A549 treated with AZD9567 at 1 μM for 4 hours (cell line): Measurements from ENCODE around the gene PAK5. TPM values are rescaled to one million over a fixed set of nuclear protein-coding genes. Genes with fewer than 3 reads are reported as not detected.

ENCODE experiments used
- total RNA-seq: library from RNA; stranded (reverse); fragments of 200-300 nt; extraction: Qiagen RNA extraction; gene quantifications from 5 replicates; pipeline ENCODE4 v1.2.3, GENCODE V29; 2022; ENCODE audit not compliant: insufficient read depth

Gene PAK5
- 0.02 TPM in 1 of 5 replicates, not detected in the others for total RNA-seq

DNA sequence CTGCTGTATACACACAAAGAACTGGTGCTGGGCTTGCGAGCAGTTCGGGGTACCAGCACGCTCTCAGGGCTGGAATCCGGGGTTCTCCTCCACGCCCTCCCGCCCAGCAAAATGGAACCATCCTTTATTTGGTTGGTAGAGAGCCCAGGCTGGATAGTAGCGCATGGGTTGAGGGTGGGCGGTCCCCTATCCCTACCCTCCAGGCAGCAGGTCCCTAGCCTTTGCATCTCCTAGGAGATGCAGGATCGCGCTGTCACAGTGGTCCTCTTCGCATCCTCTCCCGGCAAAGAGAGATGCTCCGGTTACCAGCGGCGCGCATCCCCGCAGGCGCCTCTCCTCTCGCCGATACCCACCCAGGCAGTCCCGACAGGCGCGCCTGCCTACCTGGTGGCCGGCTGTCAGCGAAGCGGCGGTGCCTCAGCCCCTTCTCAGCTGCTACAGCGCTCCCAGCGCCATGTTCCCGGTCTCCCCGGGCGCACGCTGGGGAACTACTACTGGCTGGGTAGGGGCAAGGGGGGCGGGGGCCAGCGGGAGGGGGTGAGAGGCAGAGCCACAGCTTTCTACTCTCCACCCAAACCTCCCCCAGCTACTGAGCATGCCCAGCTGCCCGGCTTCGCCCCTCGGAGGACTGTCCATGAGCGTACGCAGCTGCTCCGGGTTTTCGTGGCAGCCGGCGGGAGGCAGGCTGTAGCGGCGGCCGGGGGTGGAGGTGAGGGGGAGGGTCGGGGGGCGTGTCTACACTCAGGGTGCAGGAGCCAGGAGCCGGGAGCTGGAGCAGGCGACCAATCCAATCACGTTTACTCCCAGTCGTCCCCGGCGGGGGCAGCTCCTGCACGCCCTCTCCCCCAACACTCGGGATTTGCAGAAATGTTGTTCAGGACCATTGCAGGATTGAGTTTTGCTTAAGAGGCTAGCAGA, at the start of gene PAK5:
TSS of gene PAK5 (minus strand) at position 699 of the 918 bp plus-strand sequence. CDS start 194,748 bp downstream, outside the sequence.

GRCh38 chr20:9514461-9515213, 324.2 kb downstream of the PAK5 start, which contains the start of gene LAMP5:
Gene LAMP5 (plus strand): TSS chr20:9514590. CDS start chr20:9514853, 263 bp downstream.

Other genes with a start within 250 kb of the PAK5 start
- gene ANKEF1, start 195.9 kb upstream of the PAK5 start, total RNA-seq: 5.5 to 6.2 TPM (median 6.0 TPM) in 5 replicates